NCI-H82 treated with DMSO at 0.1 percent for 48 hours (cell line): ENCODE data around the gene FZD8.
"Not testable (repeated sequence)": the region's sequence is repeated elsewhere in the genome, so short reads cannot be mapped to it uniquely, and the experiment has no call there.

Experiments used
- DNase-seq: peaks from one replicate; lab custom pipeline; 2025; ENCODE audit not compliant: unreplicated experiment; lab: John Stamatoyannopoulos, UW

FZD8 gene, protein sequence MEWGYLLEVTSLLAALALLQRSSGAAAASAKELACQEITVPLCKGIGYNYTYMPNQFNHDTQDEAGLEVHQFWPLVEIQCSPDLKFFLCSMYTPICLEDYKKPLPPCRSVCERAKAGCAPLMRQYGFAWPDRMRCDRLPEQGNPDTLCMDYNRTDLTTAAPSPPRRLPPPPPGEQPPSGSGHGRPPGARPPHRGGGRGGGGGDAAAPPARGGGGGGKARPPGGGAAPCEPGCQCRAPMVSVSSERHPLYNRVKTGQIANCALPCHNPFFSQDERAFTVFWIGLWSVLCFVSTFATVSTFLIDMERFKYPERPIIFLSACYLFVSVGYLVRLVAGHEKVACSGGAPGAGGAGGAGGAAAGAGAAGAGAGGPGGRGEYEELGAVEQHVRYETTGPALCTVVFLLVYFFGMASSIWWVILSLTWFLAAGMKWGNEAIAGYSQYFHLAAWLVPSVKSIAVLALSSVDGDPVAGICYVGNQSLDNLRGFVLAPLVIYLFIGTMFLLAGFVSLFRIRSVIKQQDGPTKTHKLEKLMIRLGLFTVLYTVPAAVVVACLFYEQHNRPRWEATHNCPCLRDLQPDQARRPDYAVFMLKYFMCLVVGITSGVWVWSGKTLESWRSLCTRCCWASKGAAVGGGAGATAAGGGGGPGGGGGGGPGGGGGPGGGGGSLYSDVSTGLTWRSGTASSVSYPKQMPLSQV

DNA sequence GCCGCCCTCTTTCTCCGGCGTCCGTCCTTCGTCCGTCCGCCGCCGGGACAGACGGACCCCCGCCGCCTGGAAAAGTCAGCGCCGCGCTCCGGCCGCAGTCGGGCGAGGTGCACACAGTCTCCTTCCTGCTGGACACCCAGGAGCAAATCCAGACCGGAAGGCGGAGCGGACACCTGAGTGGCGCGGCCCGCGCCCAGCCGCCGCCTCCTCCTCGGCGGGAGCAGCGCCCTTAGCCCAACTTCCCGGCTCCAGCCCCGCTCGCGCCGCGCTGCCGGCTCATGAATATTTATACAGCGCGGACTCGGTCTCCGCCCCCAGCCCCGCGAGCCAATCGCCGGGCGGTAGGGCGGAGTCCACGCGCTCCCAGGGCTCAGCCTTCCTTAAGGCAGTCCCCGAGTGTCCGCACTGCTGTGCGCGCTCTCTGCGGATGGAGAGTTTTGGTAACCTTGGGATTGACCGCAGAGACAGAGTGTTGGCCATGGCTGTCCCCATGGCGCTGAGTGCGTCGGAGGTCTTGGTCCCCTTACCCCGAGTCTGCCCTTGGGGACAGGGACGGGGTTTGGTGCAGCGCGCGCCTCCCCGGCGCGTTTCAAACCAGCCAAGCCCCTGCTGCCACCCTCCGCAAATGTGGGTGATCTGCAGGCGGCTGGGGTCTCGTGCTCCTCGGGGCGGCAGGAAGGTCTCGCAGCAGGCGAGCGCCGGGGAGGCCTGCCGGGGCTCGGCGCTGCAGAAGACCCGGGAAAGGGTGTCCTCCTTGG lies at the start of gene FZD8:
TSS of gene FZD8 (minus strand) at position 262 of the 758 bp plus-strand sequence. CDS start 867 bp downstream, outside the sequence.
- DNase-seq = peak; percentile 55

DNA sequence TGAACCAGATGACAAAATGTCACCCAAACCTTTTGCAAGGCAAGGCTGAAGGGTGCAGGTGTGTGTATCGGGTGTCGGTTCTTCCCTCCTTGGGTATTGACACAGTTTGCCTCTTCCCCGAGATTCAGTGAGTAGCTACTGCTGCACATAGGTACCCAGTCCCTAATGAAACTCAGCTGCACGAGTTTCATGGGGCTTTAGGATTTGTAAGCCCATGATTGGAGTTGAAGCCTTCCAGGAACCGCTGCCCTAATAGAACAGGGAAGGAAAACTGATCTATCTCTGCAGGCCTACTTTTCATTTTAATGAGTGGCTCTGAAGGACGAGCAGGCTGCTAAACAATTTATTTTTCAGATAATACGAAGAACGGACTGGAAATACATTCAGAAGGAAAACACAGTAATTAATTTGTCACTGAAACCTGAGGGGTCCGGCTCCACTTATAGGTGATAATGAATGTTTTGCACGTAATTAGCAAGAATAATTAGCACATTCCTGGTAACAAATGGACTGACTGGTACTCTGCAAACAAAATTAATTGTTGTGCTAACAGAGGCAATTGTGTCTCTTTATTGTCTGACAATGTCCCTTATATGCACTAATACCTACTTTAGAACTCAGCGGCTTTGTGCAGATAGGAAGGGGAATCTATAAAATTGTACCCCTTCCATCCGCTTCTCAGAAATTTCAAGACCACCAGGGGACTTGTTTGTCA lies 49.6 kb upstream of the FZD8 start:
- no peak for DNase-seq

DNA sequence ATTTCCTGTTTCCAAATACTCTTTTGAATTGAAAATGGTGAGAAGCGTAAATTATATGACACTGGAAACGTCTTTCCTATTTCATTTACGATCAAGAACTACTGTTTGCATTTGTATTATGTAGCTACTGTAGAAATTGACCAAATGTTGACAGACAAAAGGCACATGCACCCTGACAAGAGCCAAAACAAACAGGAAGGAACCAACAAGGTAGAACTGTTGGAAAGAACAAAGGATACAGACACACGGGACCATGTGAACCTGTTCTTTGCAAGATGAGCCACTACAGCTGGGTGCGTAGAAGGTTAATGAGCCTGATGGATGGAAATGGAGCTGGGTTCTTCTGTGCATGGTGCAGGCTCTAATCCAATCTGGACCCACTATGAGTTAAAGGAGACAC lies 48.4 kb upstream of the FZD8 start:
- DNase-seq = no peak

DNA sequence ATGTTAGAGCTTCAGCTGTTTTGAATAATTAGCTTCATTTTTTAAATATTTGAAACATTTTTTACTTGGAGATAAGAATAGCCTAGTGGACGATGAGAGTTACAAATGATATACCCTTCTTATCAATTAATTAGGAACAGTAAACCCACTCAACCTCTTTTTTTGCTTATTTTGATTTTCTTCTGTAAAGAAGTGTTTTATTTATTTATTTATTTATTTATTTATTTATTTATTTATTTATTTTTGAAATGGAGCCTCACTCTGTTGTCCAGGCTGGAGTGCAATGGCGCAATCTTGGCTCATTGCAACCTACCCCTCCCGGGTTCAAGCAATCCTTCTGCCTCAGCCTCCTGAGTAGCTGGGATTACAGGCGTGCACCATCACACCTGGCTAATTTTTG lies 43.8 kb upstream of the FZD8 start:
- DNase-seq = not testable (repeated sequence)

DNA sequence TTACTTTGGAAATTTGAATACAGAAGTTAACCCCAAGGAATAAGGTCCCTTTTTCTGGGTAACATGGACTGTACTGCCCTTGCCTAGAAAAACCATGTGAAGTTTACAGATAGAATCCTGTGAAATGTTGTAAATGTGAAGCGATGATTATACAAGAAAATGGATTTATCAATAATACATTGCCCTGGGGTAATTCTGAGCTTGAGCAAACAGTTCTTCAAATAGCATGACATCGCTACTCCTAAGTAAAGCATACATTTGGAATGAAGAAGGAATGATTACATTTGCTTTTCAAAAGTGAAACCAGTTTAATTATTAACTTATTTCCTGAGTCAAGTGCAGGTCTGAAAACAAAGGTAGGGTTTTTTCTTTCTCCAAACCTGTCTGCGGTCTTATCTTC lies 43.3 kb upstream of the FZD8 start:
- no peak for DNase-seq

DNA sequence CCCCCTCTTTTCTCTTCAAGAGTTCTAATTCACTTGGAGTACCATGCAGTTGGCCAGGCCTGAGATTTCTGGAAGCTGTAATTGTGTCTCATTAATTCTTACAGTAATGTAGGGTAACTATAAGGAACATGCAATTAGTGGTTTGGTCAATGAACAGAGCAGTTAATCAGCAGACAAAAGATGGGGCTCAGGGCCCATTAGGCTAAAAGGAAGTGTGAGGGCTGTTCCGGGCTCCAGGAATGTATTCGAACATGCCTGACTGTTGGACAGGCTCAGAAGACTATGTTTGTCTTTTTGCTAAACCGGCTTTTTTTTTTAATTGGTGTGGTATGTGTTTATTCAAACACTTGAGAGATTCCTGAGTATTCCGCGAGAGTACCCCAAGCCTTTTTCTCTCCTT lies 42.5 kb upstream of the FZD8 start:
- DNase-seq = no peak

DNA sequence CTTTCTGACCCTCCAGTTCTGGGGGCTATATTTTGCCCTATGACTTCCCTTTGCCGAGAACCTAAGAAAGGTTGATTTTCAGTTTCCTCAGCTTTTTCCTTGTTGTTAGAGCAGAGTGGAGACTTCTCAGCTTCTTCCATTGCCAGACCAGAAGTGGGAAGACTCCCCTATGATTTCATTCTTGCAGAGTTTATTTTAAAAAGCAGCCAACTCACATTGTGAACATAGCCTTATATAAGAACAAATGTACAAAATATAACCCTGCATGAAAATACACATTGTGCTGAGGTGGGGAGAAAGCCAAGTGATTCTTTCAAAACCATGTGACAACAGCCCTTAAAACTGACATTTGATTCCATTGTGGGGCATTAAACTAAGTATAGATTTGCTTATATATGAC lies 33.8 kb upstream of the FZD8 start:
- DNase-seq = no peak

DNA sequence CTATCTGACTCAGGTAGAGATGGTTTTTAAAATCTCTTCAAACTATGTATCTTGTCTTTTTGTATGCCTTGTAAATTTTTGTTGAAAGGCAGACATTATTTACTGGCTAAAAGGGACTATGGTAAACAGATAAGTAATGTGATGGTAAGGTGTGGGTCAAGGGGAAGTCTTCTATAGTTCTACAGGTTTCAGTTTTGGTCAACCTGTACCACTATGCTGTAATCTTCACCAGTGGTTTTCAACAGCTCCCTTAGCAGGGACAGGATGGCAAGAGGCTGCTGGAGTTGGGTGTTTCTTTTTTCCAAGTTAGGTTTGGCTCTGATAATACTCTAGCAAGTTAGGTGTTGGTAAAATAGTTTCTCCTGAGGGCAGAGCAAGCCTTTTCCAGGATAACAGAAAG lies 32.7 kb upstream of the FZD8 start:
- no peak for DNase-seq

DNA sequence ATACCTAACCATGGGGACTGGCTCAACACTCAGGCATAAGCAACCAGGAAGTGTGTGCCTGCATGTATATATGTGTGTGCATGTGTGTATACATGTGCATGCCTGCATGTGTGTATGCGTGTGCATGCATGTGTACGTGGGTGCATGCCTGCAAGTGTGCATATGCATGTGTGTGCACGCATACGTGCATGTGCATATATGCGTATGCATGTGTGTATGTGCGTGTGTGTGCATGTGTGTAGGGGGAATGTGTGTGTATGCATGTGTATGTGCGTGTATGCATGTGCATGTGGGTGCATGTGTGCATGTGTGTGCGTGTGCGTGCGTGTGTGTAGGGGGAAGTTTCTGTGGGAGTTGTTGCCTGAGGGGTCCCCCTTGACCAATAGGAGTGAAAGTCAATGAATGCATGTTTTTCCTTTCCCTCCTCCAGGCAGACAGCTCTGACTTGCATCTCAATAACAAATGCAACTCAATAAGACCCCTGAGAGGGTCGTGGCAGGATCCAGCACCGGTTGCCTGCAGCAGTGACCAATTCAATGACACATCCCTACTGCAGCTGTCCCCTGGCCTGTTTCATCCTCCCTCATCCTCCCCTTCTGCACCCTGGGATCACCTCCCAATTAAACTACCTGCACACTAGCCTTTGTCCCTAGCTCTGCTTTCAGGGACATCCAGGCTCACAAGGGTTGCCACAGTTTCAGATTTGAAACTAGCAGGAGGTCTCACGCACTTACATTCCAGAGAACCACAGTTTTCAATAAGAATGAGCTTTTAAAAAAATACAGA lies 27.0 kb upstream of the FZD8 start:
- no peak for DNase-seq

DNA sequence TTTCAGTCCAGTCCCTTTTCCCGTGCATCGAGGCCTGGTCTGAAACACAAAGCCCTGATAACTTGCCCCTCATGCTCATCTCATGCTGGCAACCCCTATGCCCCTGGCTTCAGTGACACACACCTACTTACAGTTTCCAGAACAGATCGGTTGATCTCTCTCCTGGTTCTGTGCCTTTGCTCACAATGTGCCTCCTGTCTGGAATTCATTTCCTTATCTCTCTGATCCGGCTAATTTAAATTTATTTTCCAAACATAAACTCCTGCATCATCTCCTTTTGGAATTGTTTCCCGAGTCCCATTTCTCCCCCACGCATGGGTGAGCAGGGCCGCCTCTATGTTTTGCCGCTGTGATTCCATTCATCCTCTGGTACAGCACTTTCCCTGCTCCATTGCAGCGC lies 25.9 kb upstream of the FZD8 start:
- DNase-seq = no peak

DNA sequence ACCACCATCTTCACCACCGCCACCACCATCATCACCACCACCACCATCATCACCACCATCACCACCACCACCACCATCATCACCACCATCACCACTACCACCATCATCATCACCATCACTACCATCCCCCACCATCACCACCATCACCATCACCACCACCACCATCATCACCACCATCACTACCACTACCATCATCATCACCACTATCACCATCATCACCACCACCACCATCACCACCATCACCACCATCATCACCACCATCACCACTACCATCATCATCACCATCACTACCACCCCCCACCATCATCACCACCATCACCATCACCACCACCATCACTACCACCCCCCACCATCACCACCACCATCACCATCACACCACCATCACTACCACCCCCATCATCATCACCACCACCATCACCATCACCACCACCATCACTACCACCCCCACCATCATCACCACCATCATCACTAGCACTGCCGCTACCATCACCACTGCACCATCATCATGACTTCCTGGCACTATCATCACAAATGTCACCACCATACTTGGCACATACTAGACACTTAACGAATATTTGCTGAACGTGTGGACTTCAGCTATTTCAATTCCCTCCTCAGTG lies 25.3 kb upstream of the FZD8 start:
- DNase-seq = no peak

DNA sequence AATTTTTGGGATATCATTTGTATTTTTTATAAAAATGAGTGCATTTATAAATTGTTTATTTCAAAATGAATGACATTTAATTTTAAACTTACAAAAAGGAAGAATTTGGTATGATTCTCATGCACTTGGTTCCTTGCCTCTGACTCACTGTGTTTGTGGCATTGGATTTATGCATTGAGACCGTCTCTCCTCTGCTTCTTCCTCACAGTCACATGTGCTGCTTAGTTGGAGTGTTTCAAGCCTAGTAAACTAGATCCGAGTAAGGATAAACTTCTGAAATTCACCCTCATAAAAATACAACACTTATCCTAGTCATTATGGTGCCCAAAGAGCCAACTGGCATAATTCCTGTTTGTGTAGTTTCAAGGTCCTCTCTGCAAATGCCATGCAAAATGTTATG lies 19.1 kb upstream of the FZD8 start:
- DNase-seq = no peak

DNA sequence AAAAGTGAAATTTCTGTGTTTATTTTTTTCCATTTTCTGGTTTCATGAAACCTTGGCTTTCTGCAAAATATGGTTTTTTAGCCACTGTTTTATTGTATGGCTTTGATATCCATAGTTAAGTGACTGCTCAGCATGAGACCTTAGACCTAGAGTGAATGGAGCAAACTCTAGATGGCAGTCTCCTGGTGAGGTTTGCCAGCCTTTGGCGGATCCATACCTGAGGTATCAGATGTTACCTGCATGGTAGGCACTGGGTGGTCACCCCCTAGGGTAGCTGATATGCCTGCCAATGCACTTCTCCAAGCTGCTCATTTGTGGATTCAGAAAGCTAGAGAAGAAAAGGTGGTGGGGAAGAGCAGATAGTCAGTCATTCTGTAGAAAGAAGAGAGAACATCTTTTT lies 17.4 kb upstream of the FZD8 start:
- no peak for DNase-seq

DNA sequence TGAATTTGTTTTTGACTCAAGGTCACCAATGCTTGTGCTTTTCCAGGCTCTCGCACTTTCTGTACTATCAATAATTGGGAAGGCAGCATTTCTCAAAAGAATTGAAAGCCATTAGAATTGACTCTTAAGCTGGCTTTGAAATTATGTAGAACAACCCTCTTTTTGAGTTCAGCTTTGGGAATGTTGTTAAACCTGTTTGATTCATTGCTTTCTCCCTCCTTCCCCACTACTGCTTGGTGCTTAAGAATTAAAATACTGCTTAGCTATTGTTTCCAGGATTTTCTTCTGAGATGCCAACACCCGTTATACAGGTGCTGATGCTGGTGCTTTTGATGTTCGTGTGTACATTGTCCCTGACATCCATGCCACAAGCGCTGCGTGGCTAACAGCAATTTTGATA lies 15.5 kb upstream of the FZD8 start:
- no peak for DNase-seq

DNA sequence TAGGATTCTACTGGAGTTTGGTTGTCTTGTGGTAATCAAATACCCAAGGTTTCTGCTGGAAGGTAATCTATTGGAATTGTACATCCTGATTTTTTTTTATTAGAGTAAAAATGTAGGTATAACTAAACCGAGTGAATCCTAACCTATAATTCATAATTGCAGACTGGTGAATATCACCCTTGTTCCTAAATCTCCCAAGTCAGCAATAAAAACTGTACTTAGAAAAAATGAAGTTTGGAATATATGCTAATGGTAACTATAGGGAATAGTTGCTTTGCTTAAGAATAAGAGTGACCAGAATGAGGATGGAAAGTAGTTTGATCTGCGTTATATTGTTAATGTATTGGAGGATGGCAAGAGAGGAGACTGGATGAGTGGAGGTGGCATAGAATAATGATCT lies 10.7 kb upstream of the FZD8 start:
- no peak for DNase-seq

DNA sequence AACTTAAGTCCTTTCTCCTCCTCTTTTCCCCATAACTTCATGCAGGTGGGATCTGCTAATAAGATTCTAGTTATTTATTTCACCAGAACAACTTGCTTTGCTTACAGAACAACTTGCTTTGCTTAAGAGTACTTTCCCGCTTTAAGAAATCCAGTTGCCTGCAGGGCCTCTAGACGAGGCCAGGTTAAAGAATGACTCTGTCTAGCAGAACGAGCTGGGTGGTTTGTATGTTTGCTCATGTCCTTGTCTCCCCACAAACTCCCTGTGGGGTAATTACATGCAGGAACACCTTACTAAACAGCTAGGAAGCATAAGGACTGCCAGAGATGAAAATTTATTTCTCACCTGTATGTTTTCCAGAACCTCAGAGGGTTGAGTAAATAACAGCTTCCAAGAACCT lies 8.8 kb upstream of the FZD8 start:
- no peak for DNase-seq

DNA sequence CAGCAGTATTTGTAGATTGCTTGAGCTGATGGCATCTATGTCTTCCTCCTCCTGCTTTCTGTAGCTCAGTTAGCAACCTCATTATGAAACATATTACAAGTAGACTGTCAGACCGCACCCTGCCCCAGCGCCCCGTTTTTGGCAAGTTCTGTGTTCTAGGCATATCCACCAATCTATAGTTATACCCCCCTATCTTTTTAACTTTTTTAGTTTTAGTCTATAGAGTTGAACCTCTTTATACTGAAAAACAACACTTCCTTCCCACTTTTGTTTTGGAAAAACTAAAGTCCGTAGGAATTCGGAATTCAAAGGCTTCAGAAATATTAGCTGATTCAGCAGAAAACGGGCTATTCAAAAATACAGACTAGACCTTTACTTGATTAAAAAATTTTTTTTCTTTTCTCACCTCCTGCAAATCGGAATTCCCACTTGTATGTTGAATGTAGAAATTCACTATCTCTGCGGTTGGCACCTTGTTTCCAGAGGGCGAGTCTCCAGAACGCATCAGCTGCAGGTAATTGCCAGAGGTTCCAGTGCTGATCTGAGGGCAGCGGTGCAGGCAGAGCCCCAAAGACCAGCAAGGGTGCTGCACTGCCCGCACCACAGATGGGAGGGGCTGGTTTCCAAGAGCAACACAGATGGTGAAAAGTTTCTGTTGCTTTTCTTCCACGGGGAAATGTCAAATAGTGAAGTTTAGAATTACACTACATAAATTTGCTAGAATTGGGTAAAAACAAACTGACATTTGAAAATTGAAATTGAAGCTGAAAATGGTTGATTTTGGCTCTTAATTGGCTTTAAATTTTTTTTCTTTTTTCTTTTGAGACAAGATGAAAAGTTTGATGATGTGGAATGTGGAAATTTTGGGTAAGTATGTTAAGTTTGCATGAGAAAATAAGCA lies 2.2 kb upstream of the FZD8 start:
- DNase-seq = no peak

DNA sequence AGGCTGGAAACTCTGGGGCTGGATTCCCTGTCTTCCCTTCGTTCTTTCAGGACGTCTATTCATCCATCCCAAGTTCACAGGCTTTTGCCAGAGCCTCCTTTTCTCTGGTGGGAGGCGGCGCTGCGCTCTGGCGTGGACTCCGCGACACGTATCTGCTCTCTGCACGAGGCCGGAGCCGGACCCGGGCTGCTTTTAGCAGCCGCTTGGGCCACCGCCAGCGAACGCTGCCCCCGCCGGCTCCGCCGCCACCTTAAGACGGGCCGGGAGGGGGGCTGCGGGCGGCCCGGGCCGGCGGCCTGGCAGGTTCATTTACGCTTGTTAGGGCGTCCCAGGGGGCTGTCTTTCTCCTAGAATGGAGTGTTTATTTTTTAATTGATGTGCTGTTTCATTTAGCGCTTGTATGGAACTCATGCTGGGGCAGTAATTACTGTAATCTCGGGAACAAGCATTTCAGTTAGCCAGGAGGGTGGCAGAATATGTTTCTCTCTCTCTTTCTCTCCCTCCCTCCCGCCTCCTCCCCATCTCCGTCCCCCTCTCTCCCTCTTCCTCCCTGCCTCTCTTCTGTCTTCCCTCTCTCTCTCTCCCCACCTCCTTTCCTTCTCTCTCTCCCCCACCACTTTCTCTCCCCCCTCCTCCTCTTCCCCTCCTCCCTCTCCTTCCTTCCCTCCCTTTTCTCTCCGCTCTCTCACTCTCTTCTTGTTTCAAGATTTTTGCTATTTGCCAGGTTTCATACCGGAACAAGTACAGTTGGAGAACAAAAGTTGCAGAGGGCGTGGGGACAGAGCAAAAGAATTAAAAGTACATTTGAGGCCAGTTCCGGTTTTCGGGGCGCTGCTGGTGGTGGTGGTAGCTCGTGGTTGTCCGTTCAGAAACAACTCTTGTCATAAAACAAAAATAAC lies 1.3 kb upstream of the FZD8 start:
- no peak for DNase-seq
